ENCODE results near the gene CWC27. TPM values are rescaled to one million over a fixed set of nuclear protein-coding genes. Genes with fewer than 3 reads are reported as not detected.

The CWC27 gene
- total RNA-seq, 1 donor from 2014 or later: 16.3 TPM

GRCh38 chr5:64794053-64794770, 25.5 kb downstream of the CWC27 start:
- H3K9me3 ChIP-seq: no peaks in the 10 kb centered on the region
- no peak for ATAC-seq
- DNase-seq: no peak
- H3K4me3 ChIP-seq: no peak overlapping the region
- no peak for TF ChIP-seq CTCF (IDR thresholded peaks at IDR 0.05)
- H3K4me1 ChIP-seq: no peaks in the 10 kb centered on the region
- no peaks in the 10 kb centered on the region for H3K27me3 ChIP-seq
- H3K36me3 ChIP-seq: no peaks in the 10 kb centered on the region
- intact Hi-C loops (cut with DNase I): no loop called here
- no peak overlapping the region for H3K27ac ChIP-seq

GRCh38 chr5:64796301-64796700, 27.6 kb downstream of the CWC27 start:
- intact Hi-C loops (cut with DNase I): no loop called here
- H3K27me3 ChIP-seq: no peaks in the 10 kb centered on the region
- no peak overlapping the region for H3K27ac ChIP-seq
- H3K4me3 ChIP-seq: no peak overlapping the region
- no peaks in the 10 kb centered on the region for H3K4me1 ChIP-seq
- ATAC-seq (no peak), DNase-seq (no peak)
- H3K36me3 ChIP-seq: no peaks in the 10 kb centered on the region
- no peak for TF ChIP-seq CTCF (IDR thresholded peaks at IDR 0.05)
- H3K9me3 ChIP-seq: no peaks in the 10 kb centered on the region

GRCh38 chr5:64800926-64801325, 32.2 kb downstream of the CWC27 start:
- DNase-seq: no peak
- H3K27ac ChIP-seq: no peak overlapping the region
- peaks cover 27% of the 10 kb centered on the region for H3K36me3 ChIP-seq
- intact Hi-C loops (cut with DNase I): no loop called here
- no peak for ATAC-seq
- H3K9me3 ChIP-seq: no peaks in the 10 kb centered on the region
- no peaks in the 10 kb centered on the region for H3K27me3 ChIP-seq
- no peak overlapping the region for H3K4me3 ChIP-seq
- no peak for TF ChIP-seq CTCF (IDR thresholded peaks at IDR 0.05)
- H3K4me1 ChIP-seq: no peaks in the 10 kb centered on the region

GRCh38 chr5:64806537-64806936, 37.8 kb downstream of the CWC27 start:
- ATAC-seq (no peak), DNase-seq (no peak)
- intact Hi-C loops (cut with DNase I): no loop called here
- Histone ChIP-seq H3K36me3 (peaks cover 27% of the 10 kb centered on the region), H3K4me1 (no peaks in the 10 kb centered on the region), H3K9me3 (no peaks in the 10 kb centered on the region), H3K4me3 (no peak overlapping the region), H3K27me3 (no peaks in the 10 kb centered on the region), H3K27ac (no peak overlapping the region)
- TF ChIP-seq CTCF (IDR thresholded peaks at IDR 0.05): no peak

- TF ChIP-seq CTCF (IDR thresholded peaks at IDR 0.05): no peak
- Histone ChIP-seq H3K4me3 (peak overlapping the region; percentile 12), H3K36me3 (peaks cover 23% of the 10 kb centered on the region), H3K4me1 (no peaks in the 10 kb centered on the region), H3K9me3 (no peaks in the 10 kb centered on the region), H3K27me3 (no peaks in the 10 kb centered on the region), H3K27ac (peak overlapping the region; percentile 49)
- DNase-seq (no peak), ATAC-seq (peak; percentile 87)
- intact Hi-C loops (cut with DNase I): no loop called here
These were observed 38.8 kb downstream of the CWC27 start for GRCh38 chr5:64807520-64807919.
